ENCODE data around the gene EML6. TPM values are rescaled to one million over a fixed set of nuclear protein-coding genes. Genes with fewer than 3 reads are reported as not detected.

The EML6 gene
- total and polyA plus RNA-seq, 2 experiments from 2014 or later: 2.7 to 6.2 TPM

GRCh38 chr2:54708584-54709335 lies 14.7 kb upstream of the EML6 start:
- H3K4me1 ChIP-seq (ENCODE audit: insufficient read depth): no peaks in the 10 kb centered on the region
- H3F3A ChIP-seq (replicated peaks; ENCODE audit: low read depth): no peaks in the 10 kb centered on the region
- H3K36me3 Mint-ChIP-seq (ENCODE audit: low read depth): no peaks in the 10 kb centered on the region
- TF ChIP-seq EZH2 (IDR thresholded peaks at IDR 0.05; ENCODE audit: low read depth, unreplicated experiment) (no peak), CTCF (conservative IDR thresholded peaks at IDR 0.05; ENCODE audit: low read depth in 2 of 2) (peak in 1 of 2 experiments; percentile 9; a peak in 1 of 4 replicates)
- H3K36me3 ChIP-seq (ENCODE audit: insufficient read depth): no peaks in the 10 kb centered on the region
- peak overlapping the region; percentile 93 for H3K4me2 ChIP-seq
- H3K27me3 Mint-ChIP-seq (ENCODE audit: insufficient read depth, low read depth, poor library complexity): peaks cover 4% of the 10 kb centered on the region
- H3K4me1 Mint-ChIP-seq: peaks cover 6% of the 10 kb centered on the region; the same call in 2 of the 3 replicates
- no peak overlapping the region for H3K27ac Mint-ChIP-seq
- no peaks in the 10 kb centered on the region for H3K9me3 Mint-ChIP-seq
- ATAC-seq (peak; percentile 92), DNase-seq (ENCODE audit: low spot score) (peak; percentile 81)
- H3K4me3 ChIP-seq: peak overlapping the region; percentile 83
- peak overlapping the region; percentile 69 for H3K4me3 Mint-ChIP-seq
- H3K27me3 ChIP-seq (ENCODE audit: insufficient read depth): peaks cover 16% of the 10 kb centered on the region; the same call in 1 of the 2 replicates
- no peaks in the 10 kb centered on the region for H4K20me1 ChIP-seq (replicated peaks; ENCODE audit: insufficient read depth)
- no peaks in the 10 kb centered on the region for H3K9me2 ChIP-seq (ENCODE audit: insufficient read depth)
- H3K27ac ChIP-seq (ENCODE audit: low read depth): no peak overlapping the region
- no peaks in the 10 kb centered on the region for H3K79me2 ChIP-seq (replicated peaks; ENCODE audit: insufficient read depth)
- H2AFZ ChIP-seq: peak overlapping the region; percentile 100

- Histone ChIP-seq H3K27ac (ENCODE audit: low read depth) (no peak overlapping the region), H3K9me2 (ENCODE audit: insufficient read depth) (no peaks in the 10 kb centered on the region), H3K36me3 (ENCODE audit: insufficient read depth) (no peaks in the 10 kb centered on the region), H2AFZ (peak overlapping the region; percentile 100), H3K4me2 (peak overlapping the region; percentile 93), H4K20me1 (replicated peaks; ENCODE audit: insufficient read depth) (no peaks in the 10 kb centered on the region), H3K4me1 (ENCODE audit: insufficient read depth) (no peaks in the 10 kb centered on the region), H3F3A (replicated peaks; ENCODE audit: low read depth) (no peaks in the 10 kb centered on the region), H3K4me3 (peak overlapping the region; percentile 83), H3K27me3 (ENCODE audit: insufficient read depth) (peaks cover 16% of the 10 kb centered on the region; the same call in 1 of the 2 replicates), H3K79me2 (replicated peaks; ENCODE audit: insufficient read depth) (no peaks in the 10 kb centered on the region)
- peaks cover 4% of the 10 kb centered on the region for H3K27me3 Mint-ChIP-seq (ENCODE audit: insufficient read depth, low read depth, poor library complexity)
- DNase-seq (ENCODE audit: low spot score) (peak; percentile 51), ATAC-seq (peak; percentile 77)
- no peaks in the 10 kb centered on the region for H3K36me3 Mint-ChIP-seq (ENCODE audit: low read depth)
- H3K9me3 Mint-ChIP-seq: no peaks in the 10 kb centered on the region
- H3K4me3 Mint-ChIP-seq: peak overlapping the region; percentile 69
- peaks cover 6% of the 10 kb centered on the region; the same call in 2 of the 3 replicates for H3K4me1 Mint-ChIP-seq
- no peak overlapping the region for H3K27ac Mint-ChIP-seq
- TF ChIP-seq ZNF331 (CRISPR knock-in tag; IDR thresholded peaks at IDR 0.05; ENCODE audit: low read depth): no peak
- no peak for TF ChIP-seq POLR2AphosphoS5 (IDR thresholded peaks at IDR 0.05; ENCODE audit: low read depth)
- no peak for TF ChIP-seq EZH2 (IDR thresholded peaks at IDR 0.05; ENCODE audit: low read depth, unreplicated experiment)
- TF ChIP-seq JUNB (IDR thresholded peaks at IDR 0.05; ENCODE audit: unreplicated experiment): no peak
- TF ChIP-seq ETS1 (IDR thresholded peaks at IDR 0.05): no peak
- no peak for TF ChIP-seq REST (IDR thresholded peaks at IDR 0.05; ENCODE audit: unreplicated experiment)
- no peak for TF ChIP-seq ZNF114 (CRISPR knock-in tag; IDR thresholded peaks at IDR 0.05)
- TF ChIP-seq STAT1 (IDR thresholded peaks at IDR 0.05; ENCODE audit: unreplicated experiment): no peak
Measured at GRCh38 chr2:54709336-54709809, 14.1 kb upstream of the EML6 start.

Measured in GM23338 (cell line).